C4-2B (cell line): ENCODE results near the gene CACHD1.

Source experiments
- H3K27ac ChIP-seq: fragments of 450-650 bp; 2 replicates; pipeline ENCODE4 v1.5.1; 2017
- ZFX ChIP-seq: fragments of 450-650 bp; IDR thresholded peaks from 2 replicates; pipeline ENCODE4 v1.6.1; 2017
- TF ChIP-seq, protein P1 (sequence below): fragments of 450-650 bp; conservative IDR thresholded peaks from 2 replicates; pipeline ENCODE4 v1.5.1; 2017; ENCODE audit warnings: mild to moderate bottlenecking

The CACHD1 gene

DNA sequence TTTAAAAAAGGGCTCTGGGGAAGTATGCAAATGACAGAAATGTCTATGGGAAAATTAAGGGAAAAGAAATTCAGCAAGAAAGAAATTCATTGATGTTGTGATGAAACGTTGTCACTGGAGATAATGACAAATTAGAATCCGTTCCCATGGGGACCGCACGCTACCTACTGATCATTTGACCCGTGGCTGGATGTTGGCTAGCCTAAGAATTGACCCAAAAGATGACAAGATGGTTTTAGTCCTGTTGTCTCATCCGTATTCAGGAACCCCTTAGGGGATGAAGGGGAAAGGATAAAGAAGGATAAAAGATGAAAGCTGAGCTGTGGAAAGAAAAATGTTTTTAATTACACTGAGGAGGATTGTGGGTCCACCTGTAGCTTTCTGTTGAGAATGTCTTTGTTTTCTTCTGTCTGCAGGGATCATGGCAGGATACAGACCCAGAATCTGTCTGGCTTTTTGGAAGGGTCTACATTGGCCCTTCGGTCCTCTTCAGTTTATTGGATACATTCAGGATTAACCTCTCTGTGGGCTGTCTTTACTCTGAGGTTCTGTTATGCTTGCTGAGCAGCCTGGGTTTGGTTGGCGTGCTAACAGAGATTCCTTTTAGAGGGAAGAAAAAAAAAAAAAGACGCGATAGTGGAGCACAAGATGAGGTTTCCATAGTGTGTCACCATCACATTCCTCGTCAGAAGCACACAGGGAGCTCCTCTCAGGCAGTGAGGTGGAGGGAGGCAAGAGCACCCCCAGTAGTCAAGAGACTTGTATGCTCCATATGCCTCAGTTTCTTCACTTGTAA, 106.2 kb downstream of the CACHD1 start:
- TF ChIP-seq ZFX: no peak
- TF ChIP-seq, protein P1, sequence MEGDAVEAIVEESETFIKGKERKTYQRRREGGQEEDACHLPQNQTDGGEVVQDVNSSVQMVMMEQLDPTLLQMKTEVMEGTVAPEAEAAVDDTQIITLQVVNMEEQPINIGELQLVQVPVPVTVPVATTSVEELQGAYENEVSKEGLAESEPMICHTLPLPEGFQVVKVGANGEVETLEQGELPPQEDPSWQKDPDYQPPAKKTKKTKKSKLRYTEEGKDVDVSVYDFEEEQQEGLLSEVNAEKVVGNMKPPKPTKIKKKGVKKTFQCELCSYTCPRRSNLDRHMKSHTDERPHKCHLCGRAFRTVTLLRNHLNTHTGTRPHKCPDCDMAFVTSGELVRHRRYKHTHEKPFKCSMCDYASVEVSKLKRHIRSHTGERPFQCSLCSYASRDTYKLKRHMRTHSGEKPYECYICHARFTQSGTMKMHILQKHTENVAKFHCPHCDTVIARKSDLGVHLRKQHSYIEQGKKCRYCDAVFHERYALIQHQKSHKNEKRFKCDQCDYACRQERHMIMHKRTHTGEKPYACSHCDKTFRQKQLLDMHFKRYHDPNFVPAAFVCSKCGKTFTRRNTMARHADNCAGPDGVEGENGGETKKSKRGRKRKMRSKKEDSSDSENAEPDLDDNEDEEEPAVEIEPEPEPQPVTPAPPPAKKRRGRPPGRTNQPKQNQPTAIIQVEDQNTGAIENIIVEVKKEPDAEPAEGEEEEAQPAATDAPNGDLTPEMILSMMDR: no peak
- no peak overlapping the region for H3K27ac ChIP-seq

DNA sequence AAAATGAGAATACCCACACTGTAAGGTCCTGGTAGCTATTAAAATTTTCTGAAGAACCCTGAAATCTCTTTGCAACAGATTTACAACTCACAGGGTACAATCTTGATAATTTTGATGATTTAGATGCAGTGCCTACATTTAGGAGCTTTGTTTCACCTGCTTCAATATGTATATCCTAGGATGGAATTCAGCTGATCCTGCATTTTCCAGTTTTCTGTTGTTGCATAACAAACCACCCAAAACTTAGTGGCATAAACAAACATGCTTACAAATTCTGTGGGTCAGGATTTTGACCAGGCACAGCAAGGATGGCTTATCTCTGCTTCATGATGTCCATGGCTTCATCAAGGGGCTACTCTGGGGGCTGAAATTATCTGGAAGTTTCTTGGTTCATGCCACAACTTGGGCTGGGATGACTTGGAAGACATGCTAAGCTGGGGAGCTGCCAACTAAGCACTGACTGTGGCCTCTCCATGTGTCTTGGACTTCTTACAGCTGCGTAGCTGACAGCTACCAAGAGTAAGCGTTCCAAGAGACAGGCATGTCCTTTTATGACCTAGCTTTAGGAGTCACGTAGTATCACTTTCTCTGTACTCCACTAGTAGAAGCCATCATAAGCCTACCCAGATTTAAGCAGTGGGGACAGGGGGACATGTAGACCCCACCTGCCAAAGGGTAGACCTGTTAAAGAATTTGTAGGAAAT, 108.5 kb downstream of the CACHD1 start:
- no peak for TF ChIP-seq ZFX
- TF ChIP-seq, protein P1: no peak
- H3K27ac ChIP-seq: no peak overlapping the region

DNA sequence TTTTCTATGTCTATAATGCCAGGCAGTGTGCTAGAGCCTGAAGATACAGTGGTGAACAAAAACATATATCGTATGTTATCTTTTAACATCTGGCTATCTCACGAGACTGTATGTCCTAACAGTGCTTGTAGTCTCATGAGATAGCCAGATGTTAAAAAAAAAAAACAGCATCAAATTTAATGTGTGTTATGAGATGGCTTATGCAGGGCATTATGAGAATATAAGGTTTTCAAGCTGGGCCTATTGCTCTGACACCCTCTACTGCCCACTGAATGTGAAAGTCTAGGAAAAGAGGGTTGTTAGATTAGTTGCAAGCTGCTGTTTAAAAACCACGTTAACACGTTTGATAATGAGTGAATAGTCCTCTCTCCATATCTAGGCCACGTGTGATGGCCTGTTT, 109.8 kb downstream of the CACHD1 start:
- H3K27ac ChIP-seq: no peak overlapping the region
- no peak for TF ChIP-seq ZFX
- TF ChIP-seq, protein P1: no peak; the same call in 1 of the 2 replicates

DNA sequence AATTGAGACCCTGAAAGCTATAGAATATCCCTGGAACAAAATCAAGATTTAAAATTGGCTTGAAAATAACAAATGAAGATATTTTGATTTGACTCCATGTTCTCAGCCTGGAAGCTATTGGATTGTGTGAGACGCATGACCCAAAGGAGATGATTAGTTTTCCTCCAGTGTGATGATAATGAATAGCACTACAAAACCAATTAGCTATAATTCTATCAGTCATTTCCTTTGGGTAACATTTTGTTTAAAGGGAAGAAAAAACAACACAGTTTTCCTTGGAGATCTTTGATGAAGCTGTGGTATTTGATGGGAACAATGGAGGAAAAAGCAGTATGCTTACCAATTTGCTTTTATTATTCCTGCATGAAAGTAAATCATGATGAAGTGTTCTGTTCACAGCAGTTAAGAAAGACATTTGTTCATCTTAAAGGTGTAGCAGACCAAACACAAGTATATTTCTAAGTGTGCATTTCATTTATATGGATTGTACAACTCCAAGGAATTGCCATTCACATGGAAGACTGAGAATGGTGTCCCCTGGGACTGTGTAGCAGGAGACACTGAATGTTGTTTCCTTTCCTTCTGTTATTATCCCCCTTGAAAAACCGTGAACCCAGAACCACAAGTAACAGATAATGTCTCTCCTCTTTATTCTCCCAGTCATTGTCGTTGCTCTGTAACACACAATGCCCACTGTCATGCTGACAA, 111.4 kb downstream of the CACHD1 start:
- TF ChIP-seq, protein P1: no peak
- TF ChIP-seq ZFX: no peak
- no peak overlapping the region for H3K27ac ChIP-seq

DNA sequence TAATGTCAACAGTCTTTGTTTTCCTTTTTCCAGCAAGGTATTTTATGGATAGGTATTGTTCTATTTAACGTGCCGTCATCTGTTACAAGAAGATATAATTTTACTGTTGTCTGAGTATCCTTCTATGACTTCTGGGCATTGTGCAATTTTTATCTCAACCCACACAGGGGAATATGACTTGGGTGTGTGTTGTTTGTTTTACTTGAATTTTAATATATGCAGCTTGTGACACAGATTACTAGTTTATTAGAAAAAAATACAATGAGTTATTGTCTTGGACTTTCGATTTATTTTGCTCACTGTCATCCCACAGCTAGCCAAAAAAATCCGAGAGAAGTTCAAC, 111.9 kb downstream of the CACHD1 start:
- TF ChIP-seq, protein P1: no peak
- no peak for TF ChIP-seq ZFX
- H3K27ac ChIP-seq: no peak overlapping the region

DNA sequence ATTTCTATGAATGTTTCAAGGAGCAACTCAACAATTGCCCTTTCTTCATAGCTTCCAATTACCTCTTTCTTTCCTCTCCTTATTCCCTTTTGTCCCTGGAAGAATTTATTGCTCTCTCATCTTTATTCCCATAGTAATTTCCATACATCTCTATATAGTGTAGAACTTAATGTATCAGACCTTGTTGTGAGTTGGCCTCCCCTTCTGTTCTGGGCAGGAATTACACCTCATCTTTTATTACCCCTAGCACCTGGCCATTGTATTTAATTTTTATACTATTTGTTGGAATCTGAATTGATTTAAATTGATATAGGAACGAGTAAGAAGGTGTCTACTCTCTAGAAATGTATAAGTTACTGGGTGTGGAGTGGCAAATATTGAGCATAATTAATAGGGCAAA, 114.5 kb downstream of the CACHD1 start:
- H3K27ac ChIP-seq: no peak overlapping the region
- TF ChIP-seq ZFX: no peak
- TF ChIP-seq, protein P1: peak; percentile 75

DNA sequence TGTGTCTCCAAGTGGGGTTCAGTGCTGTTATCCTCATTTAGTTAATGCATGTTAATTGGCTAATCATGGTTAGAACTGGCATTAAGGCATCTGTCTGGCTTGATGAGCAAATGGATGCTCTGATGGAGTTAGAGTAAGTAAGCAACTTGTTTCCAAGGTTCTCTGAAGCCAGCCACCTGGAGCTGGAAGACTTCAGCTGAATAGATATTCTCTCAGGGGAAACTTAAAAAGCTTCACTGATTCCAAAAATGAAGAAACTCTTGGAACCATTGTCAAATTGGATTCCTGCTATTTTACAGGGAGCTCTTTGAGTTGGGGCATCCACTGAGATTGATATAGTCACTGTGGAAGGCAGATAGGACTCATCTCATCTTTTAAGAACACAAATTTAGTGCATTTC, 118.9 kb downstream of the CACHD1 start:
- no peak for TF ChIP-seq ZFX
- TF ChIP-seq, protein P1: no peak
- no peak overlapping the region for H3K27ac ChIP-seq
